IPS DF 4.7 (cell line): ENCODE measurements around the gene DENND1A.

Experiments used
- DNase-seq: peaks from one replicate; pipeline ENCODE4 v3.0.0-alpha.2; 2013; ENCODE audit warnings: low spot score; ENCODE audit errors: extremely low read depth

The DENND1A gene

GRCh38 chr9:123470991-123471770 is 458.7 kb downstream of the DENND1A start:
- no peak for DNase-seq

GRCh38 chr9:123470121-123470782 is 459.7 kb downstream of the DENND1A start:
- DNase-seq = no peak

- DNase-seq = no peak
These were observed 460.6 kb downstream of the DENND1A start for GRCh38 chr9:123469282-123469681.

GRCh38 chr9:123468541-123468940 is 461.4 kb downstream of the DENND1A start:
- DNase-seq = no peak

GRCh38 chr9:123465304-123465703 is 464.6 kb downstream of the DENND1A start:
- no peak for DNase-seq

GRCh38 chr9:123460091-123460490 is 469.8 kb downstream of the DENND1A start:
- no peak for DNase-seq

GRCh38 chr9:123457583-123457982 is 472.3 kb downstream of the DENND1A start:
- DNase-seq = no peak

- no peak for DNase-seq
These were observed 473.9 kb downstream of the DENND1A start for GRCh38 chr9:123456011-123456410.

- no peak for DNase-seq
These were observed 474.7 kb downstream of the DENND1A start for GRCh38 chr9:123455187-123455586.

GRCh38 chr9:123454361-123454760 is 475.6 kb downstream of the DENND1A start:
- no peak for DNase-seq

- no peak for DNase-seq
These were observed 476.1 kb downstream of the DENND1A start for GRCh38 chr9:123453831-123454321.

GRCh38 chr9:123453076-123453667 is 476.8 kb downstream of the DENND1A start:
- no peak for DNase-seq

- no peak for DNase-seq
These were observed 478.9 kb downstream of the DENND1A start for GRCh38 chr9:123450996-123451395.

- no peak for DNase-seq
These were observed 479.7 kb downstream of the DENND1A start for GRCh38 chr9:123450098-123450770.

- DNase-seq = no peak
These were observed 481.8 kb downstream of the DENND1A start for GRCh38 chr9:123447934-123448646.

- DNase-seq = no peak
These were observed 483.8 kb downstream of the DENND1A start for GRCh38 chr9:123445981-123446610.

- no peak for DNase-seq
These were observed 484.8 kb downstream of the DENND1A start for GRCh38 chr9:123445116-123445515.

- DNase-seq = no peak
These were observed 488.2 kb downstream of the DENND1A start for GRCh38 chr9:123441769-123442168.

GRCh38 chr9:123440256-123440655 is 489.7 kb downstream of the DENND1A start:
- no peak for DNase-seq

GRCh38 chr9:123438821-123439220 is 491.1 kb downstream of the DENND1A start:
- peak; percentile 41 for DNase-seq

- no peak for DNase-seq
These were observed 491.6 kb downstream of the DENND1A start for GRCh38 chr9:123438321-123438720.
